Endothelial cell of umbilical vein (primary cell): ENCODE results near the gene LCLAT1. TPM values are rescaled to one million over a fixed set of nuclear protein-coding genes. Genes with fewer than 3 reads are reported as not detected.
"Not testable (repeated sequence)": the region's sequence is repeated elsewhere in the genome, so short reads cannot be mapped to it uniquely, and the experiment has no call there.

Source experiments
- BruUV-seq: library from RNA; stranded (reverse); fragments of 400-500 nt; replicated peaks from 2 replicates; lab custom pipeline; 2021; lab: Mats Ljungman, UMichigan
- CTCF ChIA-PET: fragments of 300-600, 350-600 bp; sonication (Branson Sonifier 250); formaldehyde crosslinking; loops from one replicate; lab custom pipeline; 2021; ENCODE audit warnings: antibody characterized with exemption, inconsistent platforms; lab: Charles Lee
- POLR2A ChIA-PET: fragments of 300-600, 350-600 bp; sonication (Branson Sonifier 250); formaldehyde crosslinking; loops from one replicate; lab custom pipeline; 2021; ENCODE audit warnings: antibody characterized with exemption, inconsistent platforms; lab: Charles Lee
- DNase-seq: peaks from one replicate; pipeline ENCODE4 v3.0.0-alpha.2; 2011; ENCODE audit warnings: low read depth, low spot score
- FAIRE-seq: peaks from 2 replicates; lab custom pipeline; 2011; peaks lifted over from hg19 to GRCh38; lab: Jason Lieb, UNC
- H2AFZ ChIP-seq: 2 replicates; pipeline ENCODE4 v1.6.0; 2012; ENCODE audit warnings: low read depth, low read length, control low read depth, inconsistent platforms
- H3K27ac ChIP-seq: 2 replicates; pipeline ENCODE4 v1.5.1; 2011; ENCODE audit warnings: low read depth, mild to moderate bottlenecking, control low read depth, low read length, moderate library complexity; ENCODE audit not compliant: insufficient read depth
- H3K27me3 ChIP-seq, 2 experiments: 2 replicates each; pipeline versions ENCODE4 v1.6.0 to v1.6.1; 2011; ENCODE audit warnings: low read length in 2 of 2, mixed read lengths in 1 of 2; ENCODE audit not compliant: control insufficient read depth in 2 of 2, insufficient read depth in 2 of 2
- H3K36me3 ChIP-seq, 2 experiments: 2 replicates in 1 of 2; 3 replicates in 1 of 2; pipeline ENCODE4 v1.5.1; 2011; ENCODE audit warnings: low read length in 2 of 2, mild to moderate bottlenecking in 1 of 2, moderate library complexity in 1 of 2; ENCODE audit not compliant: control insufficient read depth in 2 of 2, insufficient read depth in 2 of 2; ENCODE audit errors: extremely low read depth in 1 of 2
- H3K4me1 ChIP-seq: 3 replicates; pipeline ENCODE4 v1.5.1; 2011; ENCODE audit warnings: mild to moderate bottlenecking, low read length; ENCODE audit not compliant: control insufficient read depth, insufficient read depth; ENCODE audit errors: extremely low read depth
- H3K4me2 ChIP-seq: 2 replicates; pipeline ENCODE4 v1.6.1; 2011; ENCODE audit warnings: low read length, control low read depth, mixed read lengths; ENCODE audit not compliant: insufficient read depth
- H3K4me3 ChIP-seq, 3 experiments: fragments of 200-600 bp in 1 of 3; sonication (generic), shearing (Covaris generic) in 1 of 3; replicated peaks in 1 of 3; 2 replicates each; pipeline ENCODE4 v1.5.1; 2011 to 2016; ENCODE audit warnings: control low read depth in 3 of 3, low read length in 3 of 3, mild to moderate bottlenecking in 2 of 3, inconsistent platforms in 1 of 3, low read depth in 1 of 3, moderate library complexity in 1 of 3; ENCODE audit not compliant: insufficient read depth in 1 of 3
- H3K79me2 ChIP-seq: 2 replicates; pipeline ENCODE4 v1.6.0; 2012; ENCODE audit warnings: low read length, inconsistent platforms; ENCODE audit not compliant: control insufficient read depth, insufficient read depth
- H3K9ac ChIP-seq: replicated peaks from 2 replicates; pipeline ENCODE3; 2011; ENCODE audit warnings: low read length, control low read depth; ENCODE audit not compliant: insufficient read depth; ENCODE audit errors: extremely low read depth
- H3K9me1 ChIP-seq: replicated peaks from 3 replicates; pipeline ENCODE4 v1.6.0; 2011; ENCODE audit warnings: mild to moderate bottlenecking, low read length; ENCODE audit not compliant: control insufficient read depth, insufficient read depth; ENCODE audit errors: extremely low read depth
- H3K9me3 ChIP-seq: replicated peaks from 2 replicates; pipeline ENCODE4 v1.5.1; 2012; ENCODE audit warnings: low read length, inconsistent platforms; ENCODE audit not compliant: control insufficient read depth, insufficient read depth
- H4K20me1 ChIP-seq: replicated peaks from 2 replicates; pipeline ENCODE3; 2011; ENCODE audit warnings: mild to moderate bottlenecking, low read length; ENCODE audit not compliant: control insufficient read depth, insufficient read depth; ENCODE audit errors: extremely low read depth
- EZH2 ChIP-seq: IDR thresholded peaks from 2 replicates; pipeline ENCODE4 v1.6.1; 2012; ENCODE audit warnings: borderline replicate concordance, low read depth, mild to moderate bottlenecking, moderate library complexity, low read length, inconsistent platforms; ENCODE audit not compliant: severe bottlenecking
- GATA2 ChIP-seq: IDR thresholded peaks from 2 replicates; pipeline ENCODE4 v1.7.0; 2011; ENCODE audit warnings: low read depth, mild to moderate bottlenecking, moderate library complexity, mixed read lengths, low read length; ENCODE audit not compliant: insufficient read length, insufficient read depth
- POLR2A ChIP-seq: IDR thresholded peaks from 2 replicates; pipeline ENCODE4 v1.6.1; 2012; ENCODE audit warnings: low read depth, mild to moderate bottlenecking, control low read depth, low read length
- dilution Hi-C: fragments of 300-500 bp; cut with MboI; formaldehyde crosslinking; loops from one replicate; pipeline ENCODE4 v1.15.0; 2019; ENCODE audit warnings: low sequenced_read_pairs; ENCODE audit not compliant: extremely low pct_ligation_motif_present
- intact Hi-C: fragments of 100-400 bp; cut with micrococcal nuclease; formaldehyde crosslinking; loops from one replicate; pipeline ENCODE4 v1.10.0; 2022
- polyA plus RNA-seq, 4 experiments: library from polyadenylated mRNA; depleted of rRNA in 3 of 4; stranded (reverse) in 3 of 4; unstranded in 1 of 4; fragments of >200 nt; gene quantifications; 2 replicates each; pipeline versions ENCODE4 v1.2.1 to v1.2.3, GENCODE V29; 2011 to 2012; ENCODE audit warnings: missing spikeins in 1 of 4
- total RNA-seq: library from RNA; stranded (reverse); gene quantifications from 2 replicates; pipeline ENCODE4 v1.2.3, GENCODE V29; 2021

LCLAT1 gene
- total and polyA plus RNA-seq, 2 donors (not counting 3 experiments of a cell fraction or from before 2014, with no cell fraction given) = 6.1 to 20.8 TPM

- Histone ChIP-seq H3K4me2 (no peak overlapping the region), H3K9ac (no peak overlapping the region), H3K36me3 (no peaks in the 10 kb centered on the region), H2AFZ (no peak overlapping the region), H3K4me1 (no peaks in the 10 kb centered on the region), H3K4me3 (no peak overlapping the region), H3K27me3 (no peaks in the 10 kb centered on the region), H4K20me1 (no peaks in the 10 kb centered on the region), H3K79me2 (peaks cover 12% of the 10 kb centered on the region), H3K27ac (no peak overlapping the region), H3K9me1 (no peaks in the 10 kb centered on the region), H3K9me3 (no peaks in the 10 kb centered on the region)
- CTCF ChIA-PET = interaction anchor here (0.7 kb wide), 1 partner anchor 11 kb away, joined by 3 read pairs; no protein-coding TSS in a partner anchor
- FAIRE-seq (no peak), DNase-seq (no peak)
- TF ChIP-seq POLR2A (no peak), GATA2 (no peak), EZH2 (no peak)
- no TSS peak for BruUV-seq
- POLR2A ChIA-PET = no interaction called here
- intact Hi-C loops (no loop called here), dilution Hi-C loops (no loop called here)
Measured at GRCh38 chr2:30466216-30466615, 19.2 kb downstream of the LCLAT1 start.

- BruUV-seq, CTCF ChIA-PET, intact Hi-C loops, H3K9ac ChIP-seq, H3K4me1 ChIP-seq, dilution Hi-C loops, H3K4me3 ChIP-seq, POLR2A ChIA-PET, H3K9me1 ChIP-seq, H3K9me3 ChIP-seq, H4K20me1 ChIP-seq, DNase-seq, H3K36me3 ChIP-seq, H3K27me3 ChIP-seq, FAIRE-seq, H2AFZ ChIP-seq, H3K4me2 ChIP-seq, H3K27ac ChIP-seq: not testable (repeated sequence)
- peaks cover 14% of the 10 kb centered on the region for H3K79me2 ChIP-seq
Measured at GRCh38 chr2:30467062-30467826, 20.2 kb downstream of the LCLAT1 start.
